ENCODE data around the gene ANXA4.

ANXA4 gene

DNA sequence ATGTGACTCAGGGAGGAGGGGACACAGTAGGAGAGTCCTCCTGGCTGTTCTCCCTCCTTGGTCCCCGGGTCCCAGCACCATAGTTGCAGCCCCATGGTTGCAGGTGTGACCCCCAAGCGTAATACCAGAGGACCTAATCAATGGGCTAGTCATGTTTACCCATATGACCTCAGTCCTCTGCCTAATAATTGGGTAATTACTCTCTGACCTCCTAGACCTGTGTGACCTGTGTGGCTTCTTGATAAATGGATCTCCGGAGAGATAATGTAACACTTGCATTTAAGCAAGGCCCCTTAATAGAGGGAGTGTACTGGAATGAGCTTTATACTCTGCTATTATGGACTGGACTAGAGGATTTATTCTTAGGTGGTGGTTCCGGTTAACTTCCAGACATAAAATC is 55.3 kb downstream of the ANXA4 start:
- peaks cover 2% of the 10 kb centered on the region; the same call in 1 of the 2 replicates for H3K36me3 ChIP-seq (ENCODE audit: low read depth)
- H3K4me3 ChIP-seq (ENCODE audit: severe bottlenecking) = no peak overlapping the region
- TF ChIP-seq, protein P1, sequence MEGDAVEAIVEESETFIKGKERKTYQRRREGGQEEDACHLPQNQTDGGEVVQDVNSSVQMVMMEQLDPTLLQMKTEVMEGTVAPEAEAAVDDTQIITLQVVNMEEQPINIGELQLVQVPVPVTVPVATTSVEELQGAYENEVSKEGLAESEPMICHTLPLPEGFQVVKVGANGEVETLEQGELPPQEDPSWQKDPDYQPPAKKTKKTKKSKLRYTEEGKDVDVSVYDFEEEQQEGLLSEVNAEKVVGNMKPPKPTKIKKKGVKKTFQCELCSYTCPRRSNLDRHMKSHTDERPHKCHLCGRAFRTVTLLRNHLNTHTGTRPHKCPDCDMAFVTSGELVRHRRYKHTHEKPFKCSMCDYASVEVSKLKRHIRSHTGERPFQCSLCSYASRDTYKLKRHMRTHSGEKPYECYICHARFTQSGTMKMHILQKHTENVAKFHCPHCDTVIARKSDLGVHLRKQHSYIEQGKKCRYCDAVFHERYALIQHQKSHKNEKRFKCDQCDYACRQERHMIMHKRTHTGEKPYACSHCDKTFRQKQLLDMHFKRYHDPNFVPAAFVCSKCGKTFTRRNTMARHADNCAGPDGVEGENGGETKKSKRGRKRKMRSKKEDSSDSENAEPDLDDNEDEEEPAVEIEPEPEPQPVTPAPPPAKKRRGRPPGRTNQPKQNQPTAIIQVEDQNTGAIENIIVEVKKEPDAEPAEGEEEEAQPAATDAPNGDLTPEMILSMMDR (IDR thresholded peaks at IDR 0.05; ENCODE audit: poor library complexity, severe bottlenecking) = no peak
- no peak for DNase-seq (ENCODE audit: low spot score)
- no peaks in the 10 kb centered on the region for H3K27me3 ChIP-seq (ENCODE audit: insufficient read depth, poor library complexity, severe bottlenecking)
- ATAC-seq (ENCODE audit: low read depth) = no peak
- no peak overlapping the region for H3K27ac ChIP-seq (ENCODE audit: poor library complexity, severe bottlenecking)
- H3K4me1 ChIP-seq (ENCODE audit: insufficient read depth, poor library complexity, severe bottlenecking) = peaks cover 9% of the 10 kb centered on the region
- H3K9me3 ChIP-seq (ENCODE audit: severe bottlenecking) = no peaks in the 10 kb centered on the region

DNA sequence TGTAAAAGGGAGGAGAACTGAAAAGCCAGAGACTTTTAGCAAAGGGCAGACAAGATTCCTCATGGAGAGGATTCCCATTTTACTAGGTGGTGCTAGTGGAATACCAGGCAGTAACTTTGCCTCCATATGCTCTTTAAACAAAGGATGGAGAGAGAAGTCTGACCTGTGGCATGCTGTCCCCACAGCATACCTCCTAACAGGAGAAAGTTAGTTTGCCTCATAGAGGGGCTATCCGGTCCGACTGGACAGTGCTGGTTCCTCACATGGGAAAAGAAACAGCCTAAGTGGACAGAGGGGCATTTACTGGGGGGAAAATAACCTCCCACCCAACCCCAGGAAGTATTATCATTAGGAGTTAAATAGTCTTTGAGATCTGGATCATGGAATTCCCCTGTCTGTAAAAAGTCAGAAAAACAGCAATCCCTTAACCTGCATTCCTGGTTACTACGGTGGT is 55.9 kb downstream of the ANXA4 start:
- ATAC-seq (ENCODE audit: low read depth) (peak; percentile 4; the same call in 1 of the 3 replicates), DNase-seq (ENCODE audit: low spot score) (no peak)
- Histone ChIP-seq H3K4me3 (ENCODE audit: severe bottlenecking) (no peak overlapping the region), H3K4me1 (ENCODE audit: insufficient read depth, poor library complexity, severe bottlenecking) (peaks cover 9% of the 10 kb centered on the region), H3K36me3 (ENCODE audit: low read depth) (peaks cover 2% of the 10 kb centered on the region; the same call in 1 of the 2 replicates), H3K27me3 (ENCODE audit: insufficient read depth, poor library complexity, severe bottlenecking) (no peaks in the 10 kb centered on the region), H3K27ac (ENCODE audit: poor library complexity, severe bottlenecking) (peak overlapping the region; percentile 64), H3K9me3 (ENCODE audit: severe bottlenecking) (no peaks in the 10 kb centered on the region)
- TF ChIP-seq, protein P1 (IDR thresholded peaks at IDR 0.05; ENCODE audit: poor library complexity, severe bottlenecking) = no peak

DNA sequence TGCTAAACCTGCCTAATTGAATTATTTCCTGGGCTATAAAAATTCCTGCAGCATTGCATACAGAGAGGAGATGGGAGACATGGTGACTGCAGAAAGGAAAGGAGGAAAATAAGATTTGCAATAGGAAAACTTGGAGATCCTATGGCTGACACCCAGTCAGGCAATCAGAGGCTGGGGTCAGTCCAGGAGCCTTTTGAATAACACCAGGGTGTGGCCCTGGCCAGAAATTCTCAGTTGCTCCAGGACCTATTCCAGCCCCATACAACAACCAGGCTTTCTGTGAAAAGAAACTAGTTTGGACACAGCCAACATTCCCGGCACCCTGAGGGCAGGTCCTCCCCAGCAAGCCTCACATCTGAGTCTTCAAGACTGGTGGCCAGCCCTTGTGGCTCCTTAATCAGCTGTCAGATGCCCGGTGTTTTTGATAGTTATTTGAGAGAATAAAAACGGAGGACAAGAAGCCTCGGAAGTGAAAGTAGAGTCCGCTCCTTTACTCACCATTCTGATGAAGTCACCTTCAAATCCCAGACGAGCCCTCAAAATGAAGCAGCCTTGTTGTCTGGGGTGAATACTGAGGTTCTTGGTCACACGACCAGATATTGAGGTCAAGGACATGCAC is 56.5 kb downstream of the ANXA4 start:
- Histone ChIP-seq H3K36me3 (ENCODE audit: low read depth) (peaks cover 2% of the 10 kb centered on the region; the same call in 1 of the 2 replicates), H3K27me3 (ENCODE audit: insufficient read depth, poor library complexity, severe bottlenecking) (no peaks in the 10 kb centered on the region), H3K4me3 (ENCODE audit: severe bottlenecking) (peak overlapping the region; percentile 15), H3K4me1 (ENCODE audit: insufficient read depth, poor library complexity, severe bottlenecking) (peaks cover 9% of the 10 kb centered on the region), H3K9me3 (ENCODE audit: severe bottlenecking) (no peaks in the 10 kb centered on the region), H3K27ac (ENCODE audit: poor library complexity, severe bottlenecking) (peak overlapping the region; percentile 64)
- peak; percentile 70 for ATAC-seq (ENCODE audit: low read depth)
- no peak for DNase-seq (ENCODE audit: low spot score)
- TF ChIP-seq, protein P1 (IDR thresholded peaks at IDR 0.05; ENCODE audit: poor library complexity, severe bottlenecking) = no peak

DNA sequence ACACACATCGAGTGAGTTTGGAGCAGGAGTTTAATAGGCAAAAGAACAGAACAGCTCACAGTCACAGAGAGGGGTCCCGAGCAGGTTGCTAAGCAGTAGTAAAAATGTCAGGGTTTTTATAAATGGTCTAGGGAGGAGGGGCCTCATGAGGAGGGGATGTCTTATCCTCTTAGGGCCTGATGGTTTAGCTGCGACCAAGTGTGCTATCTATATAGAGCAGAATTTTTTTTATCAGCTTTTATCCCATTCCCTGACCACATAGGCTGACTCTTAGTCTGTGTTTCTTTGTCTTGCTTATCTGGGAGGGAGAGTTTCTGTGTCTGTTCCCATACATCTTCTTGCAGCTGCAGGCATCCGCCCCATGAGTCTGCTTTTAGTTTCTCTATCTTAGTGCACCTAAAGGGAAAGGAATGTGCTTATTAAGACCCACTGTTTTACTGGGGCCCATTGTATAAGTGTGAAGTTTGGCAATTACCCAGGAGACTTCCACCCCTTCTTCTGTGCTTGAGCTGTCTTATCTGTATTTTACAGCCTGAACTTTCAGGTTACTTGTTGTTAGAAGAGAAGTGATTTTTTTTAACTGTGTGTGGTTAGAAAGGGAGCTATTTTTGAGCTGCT is 57.1 kb downstream of the ANXA4 start:
- Histone ChIP-seq H3K27me3 (ENCODE audit: insufficient read depth, poor library complexity, severe bottlenecking) (no peaks in the 10 kb centered on the region), H3K27ac (ENCODE audit: poor library complexity, severe bottlenecking) (peak overlapping the region; percentile 64), H3K4me3 (ENCODE audit: severe bottlenecking) (peak overlapping the region; percentile 15), H3K9me3 (ENCODE audit: severe bottlenecking) (no peaks in the 10 kb centered on the region), H3K4me1 (ENCODE audit: insufficient read depth, poor library complexity, severe bottlenecking) (peaks cover 9% of the 10 kb centered on the region), H3K36me3 (ENCODE audit: low read depth) (peaks cover under 1% of the 10 kb centered on the region)
- TF ChIP-seq, protein P1 (IDR thresholded peaks at IDR 0.05; ENCODE audit: poor library complexity, severe bottlenecking) = no peak
- no peak for DNase-seq (ENCODE audit: low spot score)
- ATAC-seq (ENCODE audit: low read depth) = peak; percentile 63
